Caco-2 (cell line): Measurements from ENCODE around the gene BRD2. TPM values are rescaled to one million over a fixed set of nuclear protein-coding genes. Genes with fewer than 3 reads are reported as not detected.

ENCODE experiments used
- BruUV-seq: library from RNA; stranded (reverse); fragments of 400-500 nt; replicated peaks from 2 replicates; lab custom pipeline; 2021; lab: Mats Ljungman, UMichigan
- CTCF ChIA-PET: fragments of 300-600 bp; sonication (Branson Sonifier 250); formaldehyde crosslinking; loops from one replicate; lab custom pipeline; 2022; ENCODE audit warnings: antibody characterized with exemption; lab: Charles Lee
- POLR2A ChIA-PET: fragments of 300-600 bp; sonication (Branson Sonifier 250); formaldehyde crosslinking; loops from one replicate; lab custom pipeline; 2022; ENCODE audit warnings: antibody characterized with exemption; lab: Charles Lee
- DNase-seq, 2 experiments: peaks; one replicate each; pipeline versions ENCODE4 v3.0.0 to v3.0.0-alpha.2; 2020 to 2022
- H3K27me3 ChIP-seq: replicated peaks from 2 replicates; pipeline ENCODE4 v1.6.0; 2011; ENCODE audit warnings: low read length; ENCODE audit not compliant: control insufficient read depth, insufficient read depth
- H3K36me3 ChIP-seq: 2 replicates; pipeline ENCODE4 v1.5.1; 2011; ENCODE audit warnings: low read length; ENCODE audit not compliant: control insufficient read depth, insufficient read depth
- H3K4me1 ChIP-seq: fragments of 250-450 bp; sonication (Bioruptor Pico); 2 replicates; pipeline ENCODE4 v1.5.1; 2020; ENCODE audit warnings: mild to moderate bottlenecking
- H3K4me3 ChIP-seq: 2 replicates; pipeline ENCODE4 v1.5.1; 2011; ENCODE audit warnings: low read depth, mild to moderate bottlenecking, control low read depth, low read length
- H3K9me3 ChIP-seq: fragments of 250-450 bp; sonication (Bioruptor Pico); 2 replicates; pipeline ENCODE4 v1.5.1; 2020; ENCODE audit warnings: mild to moderate bottlenecking, moderate library complexity
- H3K27ac Mint-ChIP-seq: one replicate; pipeline ENCODE4 v1.8.0; 2022; ENCODE audit warnings: mixed read lengths; ENCODE audit not compliant: unreplicated experiment
- H3K27me3 Mint-ChIP-seq: one replicate; pipeline ENCODE4 v1.8.0; 2022; ENCODE audit warnings: mixed read lengths; ENCODE audit not compliant: insufficient read depth, unreplicated experiment
- H3K36me3 Mint-ChIP-seq: one replicate; pipeline ENCODE4 v1.8.0; 2022; ENCODE audit warnings: mild to moderate bottlenecking, mixed read lengths; ENCODE audit not compliant: insufficient read depth, unreplicated experiment
- H3K4me1 Mint-ChIP-seq: one replicate; pipeline ENCODE4 v1.8.0; 2022; ENCODE audit warnings: low read depth, mixed read lengths; ENCODE audit not compliant: unreplicated experiment
- H3K4me3 Mint-ChIP-seq: one replicate; pipeline ENCODE4 v1.8.0; 2022; ENCODE audit warnings: mild to moderate bottlenecking, moderate library complexity, mixed read lengths; ENCODE audit not compliant: unreplicated experiment
- H3K9me3 Mint-ChIP-seq: one replicate; pipeline ENCODE4 v1.8.0; 2022; ENCODE audit warnings: mixed read lengths; ENCODE audit not compliant: unreplicated experiment
- intact Hi-C: fragments of 100-400 bp; cut with micrococcal nuclease; formaldehyde crosslinking; loops from one replicate; pipeline ENCODE4 v1.10.0; 2022; ENCODE audit not compliant: unreplicated experiment
- total RNA-seq: library from RNA; stranded (reverse); gene quantifications from 2 replicates; pipeline ENCODE4 v1.2.3, GENCODE V29; 2022
- TF ChIP-seq, protein P1 (sequence below), 2 experiments: fragments of 200-600 bp in 1 of 2; IDR thresholded peaks; 1 replicate in 1 of 2; 2 replicates in 1 of 2; pipeline versions ENCODE4 v1.5.1 to v1.8.0; 2011 to 2022; ENCODE audit warnings: antibody characterized with exemption in 1 of 2, control low read depth in 1 of 2, inconsistent platforms in 1 of 2, low read depth in 1 of 2, low read length in 1 of 2, mild to moderate bottlenecking in 1 of 2, moderate library complexity in 1 of 2; ENCODE audit not compliant: insufficient read depth in 1 of 2, severe bottlenecking in 1 of 2, unreplicated experiment in 1 of 2

BRD2 gene
- total RNA-seq, 1 experiment from 2014 or later: 200 TPM

DNA sequence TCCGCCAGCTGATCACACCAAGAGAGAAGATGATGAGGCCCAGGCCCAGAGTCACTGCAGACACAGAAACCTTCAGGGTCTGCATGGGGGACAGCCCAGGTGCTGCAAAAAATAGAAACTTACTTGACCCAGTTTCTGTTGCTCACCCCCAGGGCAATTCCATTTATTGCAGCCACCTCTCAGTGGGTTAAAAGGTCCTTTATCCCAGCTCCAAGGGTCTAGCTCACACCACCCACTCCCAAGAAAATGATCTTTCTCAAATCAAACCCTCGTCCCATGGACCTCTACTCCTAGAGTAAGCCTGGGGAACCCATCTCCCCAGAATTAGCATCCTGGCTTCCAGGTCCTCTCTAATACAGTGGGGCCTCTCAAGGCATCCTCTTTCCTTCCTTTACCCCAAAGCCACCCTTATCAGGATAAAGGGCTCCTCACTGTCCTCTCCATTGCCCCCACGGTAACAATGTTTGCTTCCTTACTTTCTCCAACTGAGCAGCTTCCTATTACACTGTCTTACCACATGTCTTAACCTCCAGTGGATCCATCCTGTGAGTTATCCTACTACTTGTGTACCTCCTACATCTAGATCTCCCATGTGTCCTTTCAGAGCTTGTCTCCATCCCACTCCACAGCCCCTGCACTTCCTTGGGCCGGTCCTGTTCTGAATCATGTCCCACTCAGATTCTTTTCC lies 32.7 kb upstream of the BRD2 start:
- TF ChIP-seq, protein P1, sequence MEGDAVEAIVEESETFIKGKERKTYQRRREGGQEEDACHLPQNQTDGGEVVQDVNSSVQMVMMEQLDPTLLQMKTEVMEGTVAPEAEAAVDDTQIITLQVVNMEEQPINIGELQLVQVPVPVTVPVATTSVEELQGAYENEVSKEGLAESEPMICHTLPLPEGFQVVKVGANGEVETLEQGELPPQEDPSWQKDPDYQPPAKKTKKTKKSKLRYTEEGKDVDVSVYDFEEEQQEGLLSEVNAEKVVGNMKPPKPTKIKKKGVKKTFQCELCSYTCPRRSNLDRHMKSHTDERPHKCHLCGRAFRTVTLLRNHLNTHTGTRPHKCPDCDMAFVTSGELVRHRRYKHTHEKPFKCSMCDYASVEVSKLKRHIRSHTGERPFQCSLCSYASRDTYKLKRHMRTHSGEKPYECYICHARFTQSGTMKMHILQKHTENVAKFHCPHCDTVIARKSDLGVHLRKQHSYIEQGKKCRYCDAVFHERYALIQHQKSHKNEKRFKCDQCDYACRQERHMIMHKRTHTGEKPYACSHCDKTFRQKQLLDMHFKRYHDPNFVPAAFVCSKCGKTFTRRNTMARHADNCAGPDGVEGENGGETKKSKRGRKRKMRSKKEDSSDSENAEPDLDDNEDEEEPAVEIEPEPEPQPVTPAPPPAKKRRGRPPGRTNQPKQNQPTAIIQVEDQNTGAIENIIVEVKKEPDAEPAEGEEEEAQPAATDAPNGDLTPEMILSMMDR (IDR thresholded peaks at IDR 0.05; ENCODE audit: insufficient read depth in 1 of 2, low read depth in 1 of 2, low read length in 1 of 2, severe bottlenecking in 1 of 2, unreplicated experiment in 1 of 2): no peak

DNA sequence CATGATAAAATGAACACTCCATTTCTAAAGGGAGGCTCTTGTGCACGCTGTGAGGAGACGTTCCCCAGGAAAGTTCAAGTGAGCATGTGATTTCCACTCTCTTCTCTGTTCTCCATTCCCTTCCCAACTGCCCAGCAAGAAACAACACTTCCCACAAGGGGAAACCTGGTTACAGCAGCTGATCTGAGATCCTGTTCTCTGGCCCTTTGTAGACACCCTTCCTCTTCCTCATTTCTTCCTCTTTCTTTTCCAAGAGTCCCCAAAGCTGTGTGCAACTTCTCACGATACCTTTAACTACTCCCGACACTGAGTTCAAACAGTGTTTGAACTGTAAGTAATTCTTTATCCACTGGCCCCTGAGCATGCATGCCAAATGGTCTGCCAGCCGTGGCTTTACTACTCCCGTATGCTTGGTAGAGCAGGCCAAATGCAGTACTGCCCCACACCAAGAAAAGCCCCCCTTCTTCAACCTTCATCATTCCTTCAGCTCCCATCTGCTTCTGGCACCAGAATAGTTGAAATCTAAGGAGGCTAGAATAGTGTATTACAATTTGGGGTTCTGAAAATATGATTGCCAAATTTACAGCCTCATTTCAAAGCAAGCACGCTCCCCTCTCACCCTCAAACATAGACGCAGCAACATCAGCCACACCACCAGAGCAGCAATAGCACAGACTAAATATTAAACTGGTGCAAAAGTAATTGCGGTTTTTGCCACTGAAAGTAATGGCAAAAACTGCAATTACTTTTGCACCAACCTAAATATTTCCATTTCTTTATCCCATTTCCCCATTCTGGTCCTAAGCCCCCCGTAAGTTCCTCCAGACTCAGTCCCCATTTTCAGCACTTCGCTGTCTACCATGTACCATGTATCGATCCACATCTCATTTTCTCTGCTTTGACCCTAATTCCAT lies 31.9 kb upstream of the BRD2 start:
- Mint-ChIP-seq H3K27me3 (peaks cover 20% of the 10 kb centered on the region), H3K27ac (no peak overlapping the region), H3K9me3 (no peaks in the 10 kb centered on the region), H3K4me1 (no peaks in the 10 kb centered on the region), H3K4me3 (no peak overlapping the region), H3K36me3 (no peaks in the 10 kb centered on the region)
- H3K4me3 ChIP-seq: no peak overlapping the region
- TF ChIP-seq, protein P1 (IDR thresholded peaks at IDR 0.05; ENCODE audit: insufficient read depth in 1 of 2, low read depth in 1 of 2, low read length in 1 of 2, severe bottlenecking in 1 of 2, unreplicated experiment in 1 of 2): no peak
- no peaks in the 10 kb centered on the region; the same call in 1 of the 2 replicates for H3K36me3 ChIP-seq
- no peaks in the 10 kb centered on the region for H3K27me3 ChIP-seq
- DNase-seq: no peak
- ChIA-PET CTCF (no interaction called here), POLR2A (no interaction called here)
- H3K9me3 ChIP-seq: no peaks in the 10 kb centered on the region
- no TSS peak for BruUV-seq
- intact Hi-C loops: no loop called here
- no peaks in the 10 kb centered on the region for H3K4me1 ChIP-seq

More for the DNA sequence above, 32.7 kb upstream of the BRD2 start:
- POLR2A ChIA-PET: no interaction called here
- Mint-ChIP-seq H3K4me1 (no peaks in the 10 kb centered on the region), H3K36me3 (no peaks in the 10 kb centered on the region), H3K27ac (no peak overlapping the region), H3K4me3 (no peak overlapping the region), H3K27me3 (peaks cover 20% of the 10 kb centered on the region), H3K9me3 (no peaks in the 10 kb centered on the region)
- H3K9me3 ChIP-seq: no peaks in the 10 kb centered on the region
- no peaks in the 10 kb centered on the region for H3K4me1 ChIP-seq
- no peaks in the 10 kb centered on the region for H3K27me3 ChIP-seq
- CTCF ChIA-PET: interaction anchor here (0.7 kb wide), 1 partner anchor 41 kb away, joined by 4 read pairs; no protein-coding TSS in a partner anchor
- intact Hi-C loops: no loop called here
- no peak overlapping the region for H3K4me3 ChIP-seq
- no peak for DNase-seq
- H3K36me3 ChIP-seq: no peaks in the 10 kb centered on the region; the same call in 1 of the 2 replicates
- BruUV-seq: no TSS peak

DNA sequence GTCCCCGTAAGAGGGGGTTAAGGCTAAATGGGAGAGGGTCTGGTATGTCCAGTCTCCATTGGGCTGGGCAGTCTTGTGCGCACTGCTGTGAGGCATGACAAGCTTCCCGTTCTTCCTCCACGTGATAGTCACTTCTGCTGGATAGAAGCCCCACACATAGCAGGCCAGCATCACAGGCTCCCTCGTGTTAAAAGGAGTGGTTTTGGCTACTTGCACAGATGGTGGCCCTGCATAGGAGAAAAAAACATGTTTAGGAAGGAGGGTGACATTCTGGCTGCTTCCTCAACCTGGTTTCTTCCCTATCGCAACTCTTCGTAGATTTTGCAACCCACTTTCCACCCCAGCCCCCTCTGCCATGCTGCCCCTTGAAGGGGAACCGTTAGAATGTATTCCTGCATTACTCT lies 31.2 kb upstream of the BRD2 start:
- BruUV-seq: no TSS peak
- Mint-ChIP-seq H3K4me3 (no peak overlapping the region), H3K9me3 (no peaks in the 10 kb centered on the region), H3K36me3 (no peaks in the 10 kb centered on the region), H3K4me1 (no peaks in the 10 kb centered on the region), H3K27me3 (peaks cover 20% of the 10 kb centered on the region), H3K27ac (no peak overlapping the region)
- Histone ChIP-seq H3K9me3 (no peaks in the 10 kb centered on the region), H3K4me1 (no peaks in the 10 kb centered on the region), H3K4me3 (no peak overlapping the region), H3K36me3 (no peaks in the 10 kb centered on the region; the same call in 1 of the 2 replicates), H3K27me3 (no peaks in the 10 kb centered on the region)
- intact Hi-C loops: no loop called here
- POLR2A ChIA-PET: no interaction called here
- TF ChIP-seq, protein P1 (IDR thresholded peaks at IDR 0.05; ENCODE audit: insufficient read depth in 1 of 2, low read depth in 1 of 2, low read length in 1 of 2, severe bottlenecking in 1 of 2, unreplicated experiment in 1 of 2): no peak
- no peak for DNase-seq
- CTCF ChIA-PET: no interaction called here
